Melanocyte of skin (primary cell): Measurements from ENCODE around the gene TRIM68. TPM values are rescaled to one million over a fixed set of nuclear protein-coding genes. Genes with fewer than 3 reads are reported as not detected.

ENCODE experiments used
- total RNA-seq, 2 donors: library from RNA; depleted of rRNA; stranded (reverse); fragments of >200 nt; gene quantifications; 2 replicates each; pipeline ENCODE4 v1.2.3, GENCODE V29; 2012

TRIM68 gene
- 10 to 100 TPM in 1 of 2 donors, 1 to 10 TPM in 1; 8.3 to 10.7 TPM for total RNA-seq

GRCh38 chr11:4607781-4608666 lies at the start of gene TRIM68:
Gene TRIM68, minus strand, starts transcription at chr11:4608231. Its CDS starts 2,727 bp downstream, at chr11:4605504.

GRCh38 chr11:4643682-4644081 lies 35.7 kb upstream of the TRIM68 start, which contains the start of gene OR51E1:
Gene OR51E1, plus strand, starts transcription at chr11:4643982. Its CDS starts 8,545 bp downstream, at chr11:4652527.

GRCh38 chr11:4636962-4637661 lies 29.1 kb upstream of the TRIM68 start, which contains the start of gene OR51D1:
Gene OR51D1, plus strand, starts transcription at chr11:4637477. Its CDS starts 2,314 bp downstream, at chr11:4639791.

GRCh38 chr11:4593739-4594138 lies 14.3 kb downstream of the TRIM68 start, which contains the start of gene OR52I1:
Gene OR52I1, plus strand, starts transcription at chr11:4594039. Its CDS starts 0 bp downstream, at chr11:4594039.

GRCh38 chr11:4581443-4581842 lies 26.6 kb downstream of the TRIM68 start, which contains the start of gene OR52I2:
Gene OR52I2, plus strand, starts transcription at chr11:4581743.

Other genes with a start within 250 kb of the TRIM68 start
- gene OR52B4, start 239.8 kb downstream of the TRIM68 start, total RNA-seq = not detected
- gene TRIM21, start 214.5 kb downstream of the TRIM68 start, total RNA-seq = 100 to 1,000 TPM in 1 of 2 donors, 10 to 100 TPM in 1; 57.5 to 100 TPM
- under 1 TPM; 0.34 to 1.00 TPM for gene OR52K2, start 158.9 kb downstream of the TRIM68 start, total RNA-seq
- gene OR52K1, start 125.6 kb downstream of the TRIM68 start, total RNA-seq = under 1 TPM; under 0.01 TPM
- gene OR52M1, start 63.0 kb downstream of the TRIM68 start, total RNA-seq = not detected
- not detected for gene OR52I2, start 26.5 kb downstream of the TRIM68 start, total RNA-seq
- not detected for gene OR52I1, start 14.2 kb downstream of the TRIM68 start, total RNA-seq
- gene OR51D1, start 29.2 kb upstream of the TRIM68 start, total RNA-seq = not detected
- gene OR51E1, start 35.8 kb upstream of the TRIM68 start, total RNA-seq = not detected
- not detected for gene OR51E2, start 89.6 kb upstream of the TRIM68 start, total RNA-seq
- not detected for gene MMP26, start 96.6 kb upstream of the TRIM68 start, total RNA-seq
- not detected for gene OR51F1, start 161.7 kb upstream of the TRIM68 start, total RNA-seq
- not detected for gene OR52R1, start 196.1 kb upstream of the TRIM68 start, total RNA-seq
- not detected for gene OR51F2, start 213.1 kb upstream of the TRIM68 start, total RNA-seq
- not detected for gene OR51S1, start 241.0 kb upstream of the TRIM68 start, total RNA-seq